Stimulated activated memory B cell treated with anti-CD40 and anti-IgM and Interleukin-4, amounts not matched to agents 10 μg/mL and 1 μg/mL and 100 μg/mL, for 72 hours (primary cell): ENCODE measurements around the gene TRAK1.
A peak's percentile ranks its signal among the peaks of the same experiment; 100 is the strongest.

ENCODE experiments used
- ATAC-seq: fragments of 150-1000 bp; cut with Tn5 transposase; 2 replicates; pipeline ENCODE4 v1.10.0; 2021
- H3K27ac Mint-ChIP-seq: one replicate; pipeline ENCODE4 v1.8.0; 2022; ENCODE audit warnings: mild to moderate bottlenecking, mixed read lengths
- H3K27me3 Mint-ChIP-seq: one replicate; pipeline ENCODE4 v1.8.0; 2022; ENCODE audit warnings: mixed read lengths
- H3K36me3 Mint-ChIP-seq: one replicate; pipeline ENCODE4 v1.8.0; 2022; ENCODE audit warnings: mixed read lengths
- H3K4me1 Mint-ChIP-seq: one replicate; pipeline ENCODE4 v1.8.0; 2022; ENCODE audit warnings: mixed read lengths
- H3K4me3 Mint-ChIP-seq: one replicate; pipeline ENCODE4 v1.8.0; 2022; ENCODE audit warnings: mild to moderate bottlenecking, moderate library complexity, mixed read lengths
- H3K9me3 Mint-ChIP-seq: one replicate; pipeline ENCODE4 v1.8.0; 2022; ENCODE audit warnings: mixed read lengths

The TRAK1 gene

DNA sequence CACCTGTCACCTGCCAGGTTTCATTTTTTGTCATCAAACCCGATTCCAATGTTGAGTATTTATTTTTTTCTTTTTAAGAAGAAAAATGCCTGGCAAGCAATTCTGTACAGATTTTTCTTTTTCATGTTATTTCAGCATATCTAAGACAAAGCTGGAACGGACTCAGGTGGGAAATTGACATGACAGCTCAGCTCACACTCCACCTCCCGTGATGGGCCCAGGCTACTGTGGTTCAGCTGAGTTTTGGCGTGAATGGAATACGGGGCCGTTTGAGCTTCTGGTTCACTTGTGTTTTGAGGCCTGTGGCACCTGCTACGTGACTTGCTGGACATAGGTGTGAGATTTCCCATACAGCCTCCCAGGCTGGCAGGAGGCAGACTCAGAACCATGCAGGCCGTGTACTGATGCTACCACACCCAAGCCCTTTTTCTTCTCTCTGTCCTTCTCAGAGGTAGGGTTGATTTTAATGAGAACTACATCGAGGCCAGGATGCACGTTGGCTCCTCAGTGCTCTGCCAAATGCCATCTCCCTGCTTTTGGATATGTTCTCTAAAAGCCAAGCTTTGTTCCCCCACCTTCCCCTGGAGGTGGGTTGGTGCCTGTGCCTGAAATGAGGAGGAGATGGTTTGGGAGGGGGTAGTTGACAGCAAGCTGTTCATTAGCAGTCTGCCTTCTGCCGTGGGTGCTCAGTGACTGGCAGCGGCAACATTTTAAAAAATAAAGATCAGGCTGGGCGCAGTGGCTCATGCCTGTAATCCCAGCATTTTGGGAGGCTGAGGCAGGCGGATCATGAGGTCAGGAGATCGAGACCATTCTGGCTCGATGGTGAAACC is 48.7 kb downstream of the TRAK1 start:
- ATAC-seq, result no peak
- peaks cover 35% of the 10 kb centered on the region for H3K36me3 Mint-ChIP-seq
- no peak overlapping the region for H3K27ac Mint-ChIP-seq
- H3K4me1 Mint-ChIP-seq, result peaks cover 41% of the 10 kb centered on the region
- H3K27me3 Mint-ChIP-seq, result no peaks in the 10 kb centered on the region
- H3K9me3 Mint-ChIP-seq, result no peaks in the 10 kb centered on the region
- no peak overlapping the region for H3K4me3 Mint-ChIP-seq

GRCh38 chr3:42140665-42141203 is 49.6 kb downstream of the TRAK1 start:
- Mint-ChIP-seq H3K27ac (no peak overlapping the region), H3K4me3 (no peak overlapping the region), H3K27me3 (no peaks in the 10 kb centered on the region), H3K36me3 (peaks cover 26% of the 10 kb centered on the region), H3K4me1 (peaks cover 33% of the 10 kb centered on the region), H3K9me3 (no peaks in the 10 kb centered on the region)
- ATAC-seq, result no peak

- H3K4me3 Mint-ChIP-seq, result no peak overlapping the region
- H3K4me1 Mint-ChIP-seq, result peaks cover 56% of the 10 kb centered on the region
- H3K9me3 Mint-ChIP-seq, result no peaks in the 10 kb centered on the region
- peaks cover 33% of the 10 kb centered on the region for H3K36me3 Mint-ChIP-seq
- no peak overlapping the region for H3K27ac Mint-ChIP-seq
- no peaks in the 10 kb centered on the region for H3K27me3 Mint-ChIP-seq
- ATAC-seq, result no peak
Observed at GRCh38 chr3:42143440-42143839, 52.3 kb downstream of the TRAK1 start.

DNA sequence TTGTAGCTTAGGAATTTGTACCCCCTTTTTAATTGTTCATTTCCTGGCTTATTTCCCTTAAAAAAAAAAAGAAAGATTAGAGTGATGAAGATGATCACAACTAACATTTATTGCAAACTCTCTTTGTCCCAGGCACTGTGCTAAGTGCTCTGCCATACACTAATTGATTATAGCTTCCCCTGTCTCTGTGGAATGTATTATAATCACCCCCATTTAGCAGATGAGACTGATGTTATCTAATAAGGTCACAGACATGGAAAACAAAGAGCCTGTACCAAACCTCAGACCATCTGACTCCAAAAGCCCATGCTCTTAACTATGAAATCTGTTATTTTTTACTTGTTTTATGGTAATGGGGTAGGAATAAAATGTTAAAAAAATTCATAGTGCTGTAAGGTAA is 53.1 kb downstream of the TRAK1 start:
- no peak overlapping the region for H3K4me3 Mint-ChIP-seq
- peaks cover 64% of the 10 kb centered on the region for H3K4me1 Mint-ChIP-seq
- ATAC-seq, result no peak
- no peaks in the 10 kb centered on the region for H3K9me3 Mint-ChIP-seq
- peak overlapping the region; percentile 25 for H3K27ac Mint-ChIP-seq
- H3K27me3 Mint-ChIP-seq, result no peaks in the 10 kb centered on the region
- peaks cover 35% of the 10 kb centered on the region for H3K36me3 Mint-ChIP-seq

- H3K4me1 Mint-ChIP-seq, result peaks cover 69% of the 10 kb centered on the region
- ATAC-seq, result no peak
- H3K4me3 Mint-ChIP-seq, result no peak overlapping the region
- H3K36me3 Mint-ChIP-seq, result peaks cover 32% of the 10 kb centered on the region
- no peaks in the 10 kb centered on the region for H3K9me3 Mint-ChIP-seq
- no peaks in the 10 kb centered on the region for H3K27me3 Mint-ChIP-seq
- H3K27ac Mint-ChIP-seq, result peak overlapping the region; percentile 44
Observed at GRCh38 chr3:42148086-42148848, 57.1 kb downstream of the TRAK1 start.

GRCh38 chr3:42148982-42149432 is 57.9 kb downstream of the TRAK1 start:
- H3K27me3 Mint-ChIP-seq, result no peaks in the 10 kb centered on the region
- H3K4me3 Mint-ChIP-seq, result no peak overlapping the region
- no peak for ATAC-seq
- H3K4me1 Mint-ChIP-seq, result peaks cover 67% of the 10 kb centered on the region
- no peaks in the 10 kb centered on the region for H3K9me3 Mint-ChIP-seq
- no peak overlapping the region for H3K27ac Mint-ChIP-seq
- peaks cover 32% of the 10 kb centered on the region for H3K36me3 Mint-ChIP-seq

GRCh38 chr3:42149532-42149931 is 58.4 kb downstream of the TRAK1 start:
- no peaks in the 10 kb centered on the region for H3K9me3 Mint-ChIP-seq
- no peaks in the 10 kb centered on the region for H3K27me3 Mint-ChIP-seq
- no peak for ATAC-seq
- no peak overlapping the region for H3K27ac Mint-ChIP-seq
- peaks cover 63% of the 10 kb centered on the region for H3K4me1 Mint-ChIP-seq
- H3K36me3 Mint-ChIP-seq, result peaks cover 32% of the 10 kb centered on the region
- H3K4me3 Mint-ChIP-seq, result no peak overlapping the region

- Mint-ChIP-seq H3K4me3 (no peak overlapping the region), H3K9me3 (no peaks in the 10 kb centered on the region), H3K27ac (no peak overlapping the region), H3K27me3 (no peaks in the 10 kb centered on the region), H3K4me1 (peaks cover 67% of the 10 kb centered on the region), H3K36me3 (peaks cover 36% of the 10 kb centered on the region)
- no peak for ATAC-seq
Observed at GRCh38 chr3:42149975-42150374, 58.8 kb downstream of the TRAK1 start.

- Mint-ChIP-seq H3K27me3 (no peaks in the 10 kb centered on the region), H3K9me3 (no peaks in the 10 kb centered on the region), H3K4me3 (no peak overlapping the region), H3K4me1 (peaks cover 73% of the 10 kb centered on the region), H3K36me3 (peaks cover 39% of the 10 kb centered on the region), H3K27ac (no peak overlapping the region)
- no peak for ATAC-seq
Observed at GRCh38 chr3:42151596-42152168, 60.5 kb downstream of the TRAK1 start.

DNA sequence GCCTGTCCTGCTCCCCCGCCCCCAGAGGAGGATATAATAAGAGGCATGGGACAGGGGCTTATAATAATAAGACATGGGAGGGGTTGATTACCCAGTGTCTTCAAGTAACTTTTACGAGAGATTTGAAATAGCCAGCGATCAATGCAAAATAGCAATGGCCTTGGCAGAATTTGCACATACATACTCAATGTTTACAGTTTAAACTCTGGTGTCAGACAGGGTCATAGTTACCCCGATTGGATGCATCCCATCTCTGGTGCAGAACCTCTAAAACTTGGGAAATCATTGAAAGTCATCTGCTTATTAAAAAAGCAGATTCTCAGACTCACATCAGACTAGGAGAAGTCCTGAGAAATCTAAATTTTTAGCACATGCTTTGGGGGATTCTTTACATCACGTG is 61.0 kb downstream of the TRAK1 start:
- H3K4me1 Mint-ChIP-seq, result peaks cover 69% of the 10 kb centered on the region
- no peaks in the 10 kb centered on the region for H3K9me3 Mint-ChIP-seq
- no peak for ATAC-seq
- no peak overlapping the region for H3K27ac Mint-ChIP-seq
- no peak overlapping the region for H3K4me3 Mint-ChIP-seq
- peaks cover 34% of the 10 kb centered on the region for H3K36me3 Mint-ChIP-seq
- no peaks in the 10 kb centered on the region for H3K27me3 Mint-ChIP-seq

DNA sequence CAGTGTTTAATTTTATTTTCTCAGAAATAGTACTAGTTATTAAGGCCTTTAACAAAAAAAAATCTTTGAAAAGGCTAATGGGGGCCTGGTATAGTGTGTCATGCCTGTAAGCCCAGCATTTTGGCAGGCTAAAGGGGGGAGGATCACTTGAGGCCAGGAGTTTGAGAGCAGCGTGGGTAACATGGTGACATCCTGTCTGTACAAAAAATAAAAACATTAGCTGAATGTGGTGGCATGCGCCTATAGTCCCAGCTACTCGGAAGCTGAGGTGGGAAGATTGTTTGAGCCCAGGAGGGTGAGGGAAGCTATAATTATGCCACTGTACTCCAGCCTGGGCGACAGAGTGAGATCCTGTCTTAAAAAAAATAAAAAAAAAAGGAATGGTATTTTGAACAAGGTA is 61.9 kb downstream of the TRAK1 start:
- peak overlapping the region; percentile 14 for H3K27ac Mint-ChIP-seq
- H3K9me3 Mint-ChIP-seq, result no peaks in the 10 kb centered on the region
- no peak overlapping the region for H3K4me3 Mint-ChIP-seq
- H3K27me3 Mint-ChIP-seq, result no peaks in the 10 kb centered on the region
- H3K4me1 Mint-ChIP-seq, result peaks cover 61% of the 10 kb centered on the region
- ATAC-seq, result no peak
- peaks cover 33% of the 10 kb centered on the region for H3K36me3 Mint-ChIP-seq

DNA sequence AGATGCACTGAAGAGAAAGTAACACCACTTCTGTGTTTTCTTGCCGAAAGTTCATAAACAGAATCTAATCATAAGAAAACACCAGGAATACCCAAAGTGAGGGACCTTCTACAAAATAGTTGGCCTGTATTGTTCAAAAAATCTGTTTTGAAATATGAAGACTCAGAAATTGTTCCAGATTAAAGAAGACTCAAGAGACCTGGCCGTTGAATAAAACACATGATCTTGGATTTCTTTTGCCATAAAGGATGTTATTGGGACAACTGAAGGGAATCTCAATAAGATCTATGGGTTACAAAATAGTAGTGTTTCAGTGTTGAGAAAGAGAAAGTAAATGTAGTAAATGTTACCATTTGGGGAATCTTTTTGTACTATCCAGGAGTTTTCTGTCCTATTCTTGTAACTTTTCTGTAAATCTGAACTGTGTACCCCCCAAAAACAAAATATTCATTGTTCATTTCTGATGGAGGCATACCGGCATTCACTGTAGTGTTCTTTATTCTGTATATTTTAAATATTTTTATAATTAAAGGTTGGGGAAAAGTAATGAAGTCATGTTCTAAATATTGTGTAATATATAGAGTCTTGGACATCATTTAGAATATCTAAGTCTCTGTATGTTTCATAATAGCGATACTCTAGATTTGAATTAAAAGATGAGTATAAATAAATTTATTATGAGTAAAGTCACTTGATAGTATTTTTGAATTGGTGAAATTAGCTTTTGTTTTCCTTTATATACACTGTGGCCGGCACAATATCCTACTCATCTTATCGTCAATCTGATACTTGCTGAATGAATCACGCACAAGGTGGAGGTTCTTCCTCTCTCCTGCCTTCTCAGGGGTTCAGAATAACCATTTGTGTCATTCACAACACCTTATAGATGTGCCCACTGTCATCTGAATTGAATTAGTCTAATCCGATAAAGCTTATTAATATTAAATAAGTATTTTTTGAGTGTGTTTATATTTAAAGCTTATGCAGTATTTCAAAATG is 66.7 kb downstream of the TRAK1 start:
- H3K27me3 Mint-ChIP-seq, result no peaks in the 10 kb centered on the region
- ATAC-seq, result no peak
- peaks cover 22% of the 10 kb centered on the region for H3K36me3 Mint-ChIP-seq
- H3K27ac Mint-ChIP-seq, result no peak overlapping the region
- H3K4me3 Mint-ChIP-seq, result no peak overlapping the region
- no peaks in the 10 kb centered on the region for H3K9me3 Mint-ChIP-seq
- H3K4me1 Mint-ChIP-seq, result peaks cover 62% of the 10 kb centered on the region

DNA sequence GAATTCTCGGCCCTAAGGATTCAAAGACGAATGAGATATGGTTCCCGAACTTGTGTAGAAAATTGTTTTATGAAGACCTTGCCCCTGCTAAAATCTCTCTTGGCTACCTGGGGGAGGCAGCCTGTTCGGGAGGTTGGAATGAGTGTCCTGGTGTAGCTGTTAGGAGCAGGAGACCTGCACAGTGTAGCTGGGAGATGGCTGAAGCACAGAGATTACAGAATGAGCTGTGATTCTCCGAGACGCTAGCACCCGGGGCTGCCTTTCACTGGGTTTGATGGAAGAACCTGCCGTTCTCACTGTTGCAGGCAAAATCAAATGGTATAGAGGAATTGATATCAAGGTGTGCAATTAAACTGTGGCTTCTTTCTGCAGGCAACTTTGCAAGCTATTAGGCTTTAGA is 68.0 kb downstream of the TRAK1 start:
- no peak for ATAC-seq
- peak overlapping the region; percentile 40 for H3K27ac Mint-ChIP-seq
- no peaks in the 10 kb centered on the region for H3K9me3 Mint-ChIP-seq
- no peak overlapping the region for H3K4me3 Mint-ChIP-seq
- H3K36me3 Mint-ChIP-seq, result peaks cover 12% of the 10 kb centered on the region
- no peaks in the 10 kb centered on the region for H3K27me3 Mint-ChIP-seq
- H3K4me1 Mint-ChIP-seq, result peaks cover 65% of the 10 kb centered on the region

GRCh38 chr3:42159706-42160472 is 68.7 kb downstream of the TRAK1 start:
- H3K27ac Mint-ChIP-seq, result peak overlapping the region; percentile 40

More at GRCh38 chr3:42159706-42160472, 68.7 kb downstream of the TRAK1 start:
- Mint-ChIP-seq H3K4me3 (no peak overlapping the region), H3K9me3 (no peaks in the 10 kb centered on the region), H3K27me3 (no peaks in the 10 kb centered on the region), H3K36me3 (peaks cover 9% of the 10 kb centered on the region), H3K4me1 (peaks cover 69% of the 10 kb centered on the region)
- peak; percentile 67 for ATAC-seq
